Small intestine (tissue), 7 donors: ENCODE measurements around the gene HADH. TPM values are rescaled to one million over a fixed set of nuclear protein-coding genes. Genes with fewer than 3 reads are reported as not detected.

ENCODE experiments used
- DNase-seq, 2 donors: peaks; one replicate each; pipeline versions ENCODE4 v3.0.0 to v3.0.0-alpha.2; 2013
- FAIRE-seq: peaks from 2 replicates; lab custom pipeline; 2012; peaks lifted over from hg19 to GRCh38; lab: Jason Lieb, UNC
- H3K27ac ChIP-seq, 3 donors: one replicate each; pipeline ENCODE4 v1.5.1; 2013; ENCODE audit warnings: low read length in 2 of 3, mild to moderate bottlenecking in 2 of 3, control low read depth in 1 of 3, inconsistent platforms in 1 of 3, low read depth in 1 of 3, moderate library complexity in 1 of 3
- H3K27me3 ChIP-seq, 3 donors: one replicate each; pipeline ENCODE4 v1.6.1; 2013; ENCODE audit warnings: low read length in 3 of 3, inconsistent platforms in 1 of 3; ENCODE audit not compliant: control insufficient read depth in 3 of 3, insufficient read depth in 3 of 3
- H3K36me3 ChIP-seq, 3 donors: one replicate each; pipeline ENCODE4 v1.6.1; 2013; ENCODE audit warnings: low read length in 3 of 3, inconsistent platforms in 1 of 3, low read depth in 1 of 3, mild to moderate bottlenecking in 1 of 3, moderate library complexity in 1 of 3; ENCODE audit not compliant: control insufficient read depth in 3 of 3, insufficient read depth in 2 of 3
- H3K4me1 ChIP-seq, 3 donors: one replicate each; pipeline ENCODE4 v1.6.1; 2013; ENCODE audit warnings: low read length in 2 of 3, inconsistent platforms in 1 of 3, low read depth in 1 of 3, mild to moderate bottlenecking in 1 of 3, moderate library complexity in 1 of 3; ENCODE audit not compliant: control insufficient read depth in 3 of 3, insufficient read depth in 2 of 3
- H3K4me3 ChIP-seq, 3 donors: one replicate each; pipeline ENCODE4 v1.5.1; 2013; ENCODE audit warnings: low read length in 3 of 3, control low read depth in 1 of 3, inconsistent platforms in 1 of 3, low read depth in 1 of 3, mild to moderate bottlenecking in 1 of 3, moderate library complexity in 1 of 3
- H3K9me3 ChIP-seq, 2 donors: one replicate each; pipeline ENCODE4 v1.6.1; 2013; ENCODE audit warnings: low read depth in 1 of 2, low read length in 1 of 2; ENCODE audit not compliant: control insufficient read depth in 2 of 2, insufficient read depth in 1 of 2
- WGBS, 3 donors: extraction: QIAGEN DNeasy Blood & Tissue Kit; methylation state at CpG; one replicate each; pipeline ENCODE4 v1.1.7; 2013; 5-methylcytosine and 5-hydroxymethylcytosine counted together
- polyA plus RNA-seq, 4 donors: library from polyadenylated mRNA; stranded (reverse) in 3 of 4; unstranded in 1 of 4; fragments of 200-250 nt in 3 of 4; fragments of 120-200 nt in 1 of 4; gene quantifications; one replicate each; pipeline versions ENCODE4 v1.2.1 to v1.2.3, GENCODE V29; 2013
- donor health status: healthy with polysubstance abuse.
- donor health status: control.
- donor health status: control.
- donor health status: Bipolar disorder and iron deficiency.
- donor health status: healthy.

The HADH gene
- polyA plus RNA-seq, 4 donors = 81.9 to 389 (median 139) TPM

DNA sequence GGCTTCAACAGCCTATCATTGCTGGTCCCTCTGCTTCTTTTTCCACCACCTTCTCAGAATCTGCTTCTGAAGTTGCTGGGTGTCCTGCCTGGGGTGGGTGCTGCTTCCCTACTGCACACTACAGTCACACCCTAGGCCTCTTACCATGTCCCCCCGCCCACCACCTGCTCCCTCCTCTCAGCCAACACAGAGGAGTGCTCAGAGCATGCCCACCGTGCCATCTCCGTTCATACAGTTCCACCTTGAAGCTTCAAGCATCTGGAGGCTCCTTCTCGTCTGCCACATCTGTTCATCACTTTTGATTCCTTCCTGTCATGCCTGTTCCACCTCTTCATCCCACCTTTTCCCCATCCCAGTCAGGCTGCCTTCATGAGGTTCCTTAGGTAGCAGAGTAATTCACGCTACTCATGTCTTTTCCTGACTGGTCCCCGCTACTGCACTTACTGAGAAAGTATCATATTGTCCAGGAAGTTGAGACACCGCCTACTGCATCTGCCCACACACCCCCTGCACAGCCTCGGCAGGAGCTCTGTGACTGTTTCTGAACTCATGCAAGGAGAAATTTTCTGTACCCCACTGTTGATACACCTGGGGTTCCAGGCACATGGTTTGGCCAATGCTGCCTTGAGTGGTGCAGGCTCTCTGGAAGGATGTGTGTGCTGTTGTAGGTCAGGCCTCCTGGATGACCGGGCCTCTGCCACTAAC, 39.5 kb downstream of the HADH start:
- DNase-seq (no peak), FAIRE-seq (no peak)
- Histone ChIP-seq H3K9me3 (no peaks in the 10 kb centered on the region), H3K4me1 (no peaks in the 10 kb centered on the region), H3K27me3 (no peaks in the 10 kb centered on the region), H3K4me3 (no peak overlapping the region), H3K36me3 (peaks cover 9 to 57% (median 12%) of the 10 kb centered on the region in 3 donors), H3K27ac (no peak overlapping the region)
- 82 to 84% (median 84%) methylated on average over 9 of the region's 9 CpGs for WGBS, 3 donors

DNA sequence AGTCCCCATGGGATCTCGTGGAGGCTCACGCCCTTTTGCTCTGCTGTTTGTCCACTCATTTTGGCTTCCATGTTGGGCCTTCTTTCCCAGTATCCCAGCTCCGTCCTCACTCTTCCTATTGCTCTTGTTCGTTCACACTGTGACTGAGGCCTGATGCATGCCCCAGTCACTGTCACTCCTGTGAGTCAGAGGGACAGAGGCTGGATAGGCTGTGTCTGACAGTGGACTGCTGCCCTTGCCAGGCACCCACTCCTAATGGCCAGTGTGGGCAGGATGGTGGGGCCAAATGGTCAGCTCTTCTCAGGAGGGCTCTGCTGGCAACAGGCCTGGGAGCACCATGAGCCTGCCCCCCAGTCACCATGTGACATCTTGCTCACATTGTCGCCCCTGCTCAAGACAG, 40.0 kb downstream of the HADH start:
- DNase-seq = no peak
- no peak for FAIRE-seq
- Histone ChIP-seq H3K27me3 (no peaks in the 10 kb centered on the region), H3K4me1 (no peaks in the 10 kb centered on the region), H3K27ac (no peak overlapping the region), H3K4me3 (no peak overlapping the region), H3K36me3 (peaks cover 7 to 59% (median 15%) of the 10 kb centered on the region in 3 donors), H3K9me3 (no peaks in the 10 kb centered on the region)
- WGBS, 3 donors = 90 to 94% (median 91%) methylated on average over 5 of the region's 5 CpGs

DNA sequence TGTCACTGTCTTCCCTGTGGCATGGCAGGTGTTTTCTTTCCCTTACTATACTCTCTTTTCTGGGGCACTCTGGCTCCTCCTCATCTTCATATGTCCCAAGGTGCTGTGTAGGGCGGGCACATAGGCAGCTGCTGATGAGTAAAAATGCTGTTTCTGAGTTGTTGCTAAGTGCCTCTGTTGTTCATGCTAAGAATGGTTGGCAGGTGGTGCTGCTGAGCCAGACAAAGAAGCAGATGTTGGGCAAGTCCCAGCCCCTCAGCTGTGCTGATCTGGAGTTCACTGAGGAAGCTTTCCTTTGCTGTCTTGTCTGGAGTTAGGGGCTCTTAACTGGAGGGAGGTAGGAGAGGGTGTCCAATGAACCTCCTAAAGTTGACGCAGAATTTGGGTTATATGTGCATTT, 40.6 kb downstream of the HADH start:
- DNase-seq (peak; percentile 42 to 48), FAIRE-seq (no peak)
- Histone ChIP-seq H3K4me1 (no peaks in the 10 kb centered on the region), H3K27ac (no peak overlapping the region), H3K36me3 (peaks cover 7 to 60% (median 18%) of the 10 kb centered on the region in 3 donors), H3K9me3 (no peaks in the 10 kb centered on the region), H3K4me3 (no peak overlapping the region), H3K27me3 (no peaks in the 10 kb centered on the region)
- 81 to 82% (median 82%) methylated on average over 2 of the region's 2 CpGs for WGBS, 3 donors

DNA sequence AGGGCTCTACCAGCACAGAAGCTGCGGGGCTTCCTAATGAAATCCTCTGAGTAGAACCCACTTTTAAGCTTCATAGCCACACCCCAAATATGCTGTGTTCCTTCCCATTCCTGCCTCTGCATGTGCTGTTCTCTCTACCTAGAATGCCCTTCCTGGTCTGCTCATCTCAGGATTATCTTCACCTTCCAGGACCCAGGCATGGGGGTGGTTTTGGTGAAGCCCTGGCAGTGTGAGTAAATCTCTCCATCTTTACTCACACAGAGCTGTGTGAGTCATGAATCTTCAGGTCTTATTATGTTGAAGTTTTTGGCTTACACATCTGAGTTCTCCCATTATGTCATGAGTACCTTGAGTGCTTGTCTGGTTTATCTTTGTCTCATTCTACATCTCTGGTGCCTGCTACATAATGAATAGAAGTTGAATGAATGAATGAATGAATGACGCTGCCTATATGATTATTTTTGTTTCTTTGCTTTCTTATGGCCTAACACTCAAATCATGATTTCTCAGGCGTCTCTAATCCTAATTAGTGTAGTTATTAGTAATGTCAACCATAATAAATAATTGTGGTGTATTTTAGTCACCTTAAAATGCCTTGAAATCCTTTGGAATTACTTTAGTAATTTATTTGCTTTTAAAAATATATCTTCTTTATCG, 41.9 kb downstream of the HADH start:
- no peak for FAIRE-seq
- Histone ChIP-seq H3K27ac (no peak overlapping the region), H3K9me3 (no peaks in the 10 kb centered on the region), H3K36me3 (peaks cover 7 to 59% (median 16%) of the 10 kb centered on the region in 3 donors), H3K4me1 (no peaks in the 10 kb centered on the region), H3K4me3 (no peak overlapping the region), H3K27me3 (no peaks in the 10 kb centered on the region)
- 94 to 97% (median 97%) methylated on average over 4 of the region's 4 CpGs for whole genome bisulfite sequencing, 3 donors
- DNase-seq = no peak

DNA sequence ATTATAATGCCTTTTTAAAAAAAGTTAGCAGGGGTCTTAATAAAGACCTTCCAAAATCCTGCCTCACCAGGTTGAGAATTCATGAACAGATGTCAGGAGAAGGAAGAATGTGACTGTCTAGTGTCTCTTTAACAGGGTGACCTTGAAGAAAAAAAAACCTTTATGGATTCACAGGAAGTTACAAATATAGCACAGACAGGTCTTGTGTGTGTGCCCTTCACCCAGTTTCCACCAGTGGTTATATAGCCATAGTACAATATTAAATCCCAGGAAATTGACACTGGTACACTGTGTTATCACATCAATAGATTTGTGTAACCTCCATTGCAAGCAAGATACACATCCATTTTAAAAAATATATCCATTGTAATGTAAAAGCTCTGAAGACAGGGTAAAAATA, 43.7 kb downstream of the HADH start:
- H3K36me3 ChIP-seq = peaks cover 3 to 48% (median 9%) of the 10 kb centered on the region in 3 donors

DNA sequence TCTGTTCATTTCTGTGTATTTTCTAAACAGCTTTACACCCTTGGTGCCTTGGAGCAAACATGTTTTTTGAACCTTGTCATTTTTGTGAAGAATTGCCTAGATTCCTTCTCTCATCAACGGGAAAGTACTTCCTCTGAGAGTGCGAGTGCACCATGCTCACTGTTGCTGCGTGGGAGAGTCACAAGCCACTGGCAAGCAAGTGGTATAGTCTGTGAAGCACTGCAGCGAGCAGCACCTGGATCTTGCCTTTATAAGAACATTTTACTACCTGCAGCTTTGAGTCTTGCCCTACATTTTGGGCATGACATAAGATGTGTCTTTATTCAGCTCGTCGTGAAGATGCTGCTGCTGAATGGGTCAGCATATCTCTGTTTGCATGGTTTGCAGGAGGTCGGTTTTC, 44.9 kb downstream of the HADH start:
- FAIRE-seq (no peak), DNase-seq (no peak)
- Histone ChIP-seq H3K36me3 (peaks cover 3 to 39% (median 6%) of the 10 kb centered on the region in 3 donors), H3K27ac (no peak overlapping the region), H3K27me3 (no peaks in the 10 kb centered on the region), H3K4me3 (no peak overlapping the region), H3K4me1 (no peaks in the 10 kb centered on the region), H3K9me3 (no peaks in the 10 kb centered on the region)
- WGBS, 3 donors = 84 to 89% (median 87%) methylated on average over 7 of the region's 7 CpGs

More for the DNA sequence above, 43.7 kb downstream of the HADH start:
- FAIRE-seq (no peak), DNase-seq (no peak)
- no peaks in the 10 kb centered on the region for H3K9me3 ChIP-seq
- no peak overlapping the region for H3K4me3 ChIP-seq
- H3K4me1 ChIP-seq = no peaks in the 10 kb centered on the region
- H3K27ac ChIP-seq = no peak overlapping the region
- no peaks in the 10 kb centered on the region for H3K27me3 ChIP-seq

DNA sequence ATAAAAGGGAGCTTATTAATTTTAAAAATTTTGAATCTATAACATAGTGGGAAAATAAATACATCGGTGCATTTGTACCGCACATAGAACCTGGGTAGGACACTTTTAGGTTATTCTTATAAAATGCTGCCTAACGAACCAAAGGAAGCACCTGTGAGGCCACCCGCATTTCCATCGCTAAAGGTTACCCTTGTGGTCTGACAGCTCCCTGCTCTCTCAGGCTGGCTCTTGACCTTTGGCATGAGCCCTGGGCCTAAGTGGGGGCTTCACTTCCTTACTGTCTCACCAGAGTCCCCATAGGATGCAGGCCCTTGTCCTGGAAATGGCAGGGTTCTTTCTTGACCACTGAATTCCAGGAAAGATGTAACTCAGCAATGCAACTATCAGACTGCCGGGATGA, 46.0 kb downstream of the HADH start:
- Histone ChIP-seq H3K4me1 (no peaks in the 10 kb centered on the region), H3K27me3 (no peaks in the 10 kb centered on the region), H3K9me3 (no peaks in the 10 kb centered on the region), H3K4me3 (no peak overlapping the region), H3K27ac (peak overlapping the region in 1 of 3 donors; percentile 73), H3K36me3 (peaks cover 3 to 30% (median 8%) of the 10 kb centered on the region in 3 donors)
- no peak for FAIRE-seq
- DNase-seq = no peak
- 75 to 90% (median 88%) methylated on average over 6 of the region's 6 CpGs for WGBS, 3 donors

DNA sequence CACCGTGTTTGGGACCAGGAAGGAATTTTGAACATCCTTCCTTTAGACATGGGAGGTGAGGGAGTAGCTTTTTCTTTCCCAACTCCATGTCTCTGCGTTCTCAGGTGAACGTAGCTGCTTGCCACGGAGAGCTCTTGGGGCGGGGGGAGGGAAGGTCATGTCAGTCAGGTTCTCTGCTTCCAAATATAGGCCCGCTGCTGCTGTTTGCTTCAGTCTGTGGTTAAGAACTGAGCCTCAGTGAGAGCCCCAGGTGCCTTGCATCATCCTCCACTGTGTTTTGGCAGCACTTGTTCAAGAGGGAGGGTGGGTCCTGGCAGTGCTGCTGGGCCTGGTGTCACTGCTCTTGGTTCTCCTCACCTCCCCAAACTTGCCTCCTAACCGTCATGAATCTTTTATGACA, 46.5 kb downstream of the HADH start:
- H3K27ac ChIP-seq = peak overlapping the region in 1 of 3 donors; percentile 73
- no peaks in the 10 kb centered on the region for H3K9me3 ChIP-seq
- H3K4me1 ChIP-seq = no peaks in the 10 kb centered on the region
- DNase-seq (no peak), FAIRE-seq (no peak)
- 63 to 92% (median 77%) methylated on average over 7 of the region's 7 CpGs for WGBS, 3 donors
- H3K27me3 ChIP-seq = no peaks in the 10 kb centered on the region
- H3K4me3 ChIP-seq = no peak overlapping the region
- H3K36me3 ChIP-seq = peaks cover 1 to 28% (median 8%) of the 10 kb centered on the region in 3 donors
